Sigmoid colon (tissue), 7 donors: ENCODE results near the gene CNKSR2. TPM values are rescaled to one million over a fixed set of nuclear protein-coding genes. Genes with fewer than 3 reads are reported as not detected.

ENCODE experiments used
- DNase-seq: peaks from one replicate; pipeline ENCODE4 v3.0.0-alpha.2; 2019
- H3K27ac ChIP-seq, 4 donors: fragments of 200-600 bp; sonication (generic); one replicate each; pipeline ENCODE4 v1.5.1; 2016 to 2019; ENCODE audit warnings: mild to moderate bottlenecking in 1 of 4
- H3K27me3 ChIP-seq, 3 donors: fragments of 200-600 bp; sonication (generic); one replicate each; pipeline ENCODE4 v1.5.1; 2019; ENCODE audit warnings: mild to moderate bottlenecking in 1 of 3
- H3K36me3 ChIP-seq, 4 donors: fragments of 200-600 bp; sonication (generic); one replicate each; pipeline ENCODE4 v1.5.1; 2016 to 2019
- H3K4me1 ChIP-seq, 4 donors: fragments of 200-600 bp; sonication (generic); one replicate each; pipeline ENCODE4 v1.5.1; 2017 to 2019
- H3K4me3 ChIP-seq, 4 donors: fragments of 200-600 bp; sonication (generic); one replicate each; pipeline ENCODE4 v1.5.1; 2017 to 2019; ENCODE audit warnings: mild to moderate bottlenecking in 2 of 4, moderate library complexity in 1 of 4
- H3K9me3 ChIP-seq, 4 donors: fragments of 200-600 bp in 3 of 4; sonication (generic) in 3 of 4; one replicate each; pipeline versions ENCODE4 v1.5.1 to v1.6.1; 2013 to 2019
- EP300 ChIP-seq, 4 donors: sonication (generic); formaldehyde crosslinking; IDR thresholded peaks; one replicate each; pipeline ENCODE4 v1.6.1; 2017; ENCODE audit warnings: antibody characterized with exemption in 4 of 4
- POLR2A ChIP-seq, 2 donors: fragments of 450-650 bp; IDR thresholded peaks; one replicate each; pipeline ENCODE4 v1.6.1; 2016; ENCODE audit warnings: antibody characterized with exemption in 2 of 2, mild to moderate bottlenecking in 2 of 2, moderate library complexity in 2 of 2
- POLR2AphosphoS5 ChIP-seq, 4 donors: sonication (generic); formaldehyde crosslinking; IDR thresholded peaks; one replicate each; pipeline ENCODE4 v1.6.1; 2017; ENCODE audit warnings: antibody characterized with exemption in 4 of 4
- WGBS, 2 donors: extraction: QIAGEN DNeasy Blood & Tissue Kit; methylation state at CpG; one replicate each; pipeline ENCODE4 v1.1.7; 2013; 5-methylcytosine and 5-hydroxymethylcytosine counted together
- intact Hi-C: fragments of 100-400 bp; cut with DNase I; formaldehyde crosslinking; loops from one replicate; pipeline ENCODE4 v1.15.1; 2023
- polyA plus RNA-seq, 3 donors: library from polyadenylated mRNA; stranded (reverse); fragments of 200-250 nt; gene quantifications; one replicate each; pipeline ENCODE4 v1.2.3, GENCODE V29; 2013
- total RNA-seq, 4 donors: library from RNA; depleted of rRNA; stranded (reverse); fragments of >200 nt; gene quantifications; one replicate each; pipeline ENCODE4 v1.1.0, GENCODE V29; 2016
- TF ChIP-seq, protein P1 (sequence below), 4 experiments: fragments of 450-650 bp in 3 of 4; fragments of 200-600 bp in 1 of 4; IDR thresholded peaks; one replicate each; pipeline ENCODE4 v1.5.1; 2016 to 2019; ENCODE audit warnings: antibody characterized with exemption in 4 of 4, mild to moderate bottlenecking in 3 of 4, moderate library complexity in 2 of 4
- donor health status: healthy with polysubstance abuse.
- donor health status: Bipolar disorder and iron deficiency.
- donor health status: healthy.

CNKSR2 gene
- total RNA-seq (1 to 10 TPM; 3.3 to 6.1 (median 4.0) TPM), polyA plus RNA-seq (1 to 10 TPM in 1 of 3 donors, under 1 TPM in 1, not detected in 1; 0.60 to 1.3 TPM)

DNA sequence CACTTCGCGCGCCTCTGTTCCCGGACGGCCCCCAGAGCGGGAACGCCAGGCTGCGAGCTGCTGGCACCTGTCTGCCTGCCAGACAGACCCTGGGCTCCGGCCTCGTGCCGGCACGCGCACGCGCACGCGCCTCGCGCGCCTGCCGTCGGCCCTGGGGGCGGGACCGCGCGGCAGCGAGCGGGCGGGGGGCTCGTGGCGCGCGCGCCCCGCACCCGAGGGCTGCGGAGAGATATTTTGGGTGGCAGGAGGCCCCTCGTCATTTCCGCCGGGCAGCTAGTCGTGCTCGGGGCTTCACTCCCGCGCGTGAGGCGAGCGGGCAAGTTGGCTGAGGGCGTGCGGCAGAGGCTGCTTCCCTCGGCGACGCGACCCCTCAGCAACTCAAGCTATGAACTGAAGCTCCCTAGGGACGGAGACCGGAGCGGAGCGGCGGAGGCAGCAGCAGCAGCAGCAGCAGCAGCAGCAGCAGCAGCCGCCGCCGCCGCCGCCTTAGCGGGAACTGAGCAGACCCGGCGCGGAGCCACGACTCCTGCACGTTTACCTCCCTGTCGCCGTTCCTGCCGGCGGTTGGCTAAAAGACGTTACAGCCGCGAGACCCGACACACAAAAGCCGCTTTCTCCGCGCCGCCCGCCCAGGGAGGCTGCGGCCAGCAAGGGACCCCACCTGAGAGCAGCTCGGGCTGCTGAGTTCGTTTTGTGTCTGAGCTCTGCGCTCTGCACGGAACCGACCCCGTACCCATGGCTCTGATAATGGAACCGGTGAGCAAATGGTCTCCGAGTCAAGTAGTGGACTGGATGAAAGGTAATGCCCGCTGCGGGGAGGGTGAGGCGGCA, at the start of gene CNKSR2:
Gene CNKSR2, plus strand, starts transcription at position 256 of the 831 bp plus-strand sequence. Its CDS starts 480 bp downstream, at position 736.
- peak; percentile 75 for DNase-seq
- TF ChIP-seq, protein P1, sequence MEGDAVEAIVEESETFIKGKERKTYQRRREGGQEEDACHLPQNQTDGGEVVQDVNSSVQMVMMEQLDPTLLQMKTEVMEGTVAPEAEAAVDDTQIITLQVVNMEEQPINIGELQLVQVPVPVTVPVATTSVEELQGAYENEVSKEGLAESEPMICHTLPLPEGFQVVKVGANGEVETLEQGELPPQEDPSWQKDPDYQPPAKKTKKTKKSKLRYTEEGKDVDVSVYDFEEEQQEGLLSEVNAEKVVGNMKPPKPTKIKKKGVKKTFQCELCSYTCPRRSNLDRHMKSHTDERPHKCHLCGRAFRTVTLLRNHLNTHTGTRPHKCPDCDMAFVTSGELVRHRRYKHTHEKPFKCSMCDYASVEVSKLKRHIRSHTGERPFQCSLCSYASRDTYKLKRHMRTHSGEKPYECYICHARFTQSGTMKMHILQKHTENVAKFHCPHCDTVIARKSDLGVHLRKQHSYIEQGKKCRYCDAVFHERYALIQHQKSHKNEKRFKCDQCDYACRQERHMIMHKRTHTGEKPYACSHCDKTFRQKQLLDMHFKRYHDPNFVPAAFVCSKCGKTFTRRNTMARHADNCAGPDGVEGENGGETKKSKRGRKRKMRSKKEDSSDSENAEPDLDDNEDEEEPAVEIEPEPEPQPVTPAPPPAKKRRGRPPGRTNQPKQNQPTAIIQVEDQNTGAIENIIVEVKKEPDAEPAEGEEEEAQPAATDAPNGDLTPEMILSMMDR (IDR thresholded peaks at IDR 0.05), result no peak
- no peak for TF ChIP-seq POLR2A (IDR thresholded peaks at IDR 0.05)
- no peak for TF ChIP-seq EP300 (IDR thresholded peaks at IDR 0.05)
- TF ChIP-seq POLR2AphosphoS5 (IDR thresholded peaks at IDR 0.05), result peak in 1 of 4 donors; percentile 12
- Histone ChIP-seq H3K4me3 (peak within 1 kb of the TSS; percentile 38 to 59 (median 54)), H3K4me1 (peaks cover 0 to 6% (median 6%) of the 10 kb centered on the region in 4 donors), H3K36me3 (no peaks in the 10 kb centered on the region), H3K9me3 (no peaks in the 10 kb centered on the region), H3K27ac (peak within 1 kb of the TSS; percentile 12 to 72 (median 50)), H3K27me3 (peaks cover 0 to 4% (median 0%) of the 10 kb centered on the region in 3 donors)
- WGBS, 2 donors, result 0 to 1% methylated on average over 94 of the region's 94 CpGs
- intact Hi-C loops, result loop anchor here (10.0 kb wide), 1 partner anchor 850 kb away; no protein-coding TSS in a partner anchor

DNA sequence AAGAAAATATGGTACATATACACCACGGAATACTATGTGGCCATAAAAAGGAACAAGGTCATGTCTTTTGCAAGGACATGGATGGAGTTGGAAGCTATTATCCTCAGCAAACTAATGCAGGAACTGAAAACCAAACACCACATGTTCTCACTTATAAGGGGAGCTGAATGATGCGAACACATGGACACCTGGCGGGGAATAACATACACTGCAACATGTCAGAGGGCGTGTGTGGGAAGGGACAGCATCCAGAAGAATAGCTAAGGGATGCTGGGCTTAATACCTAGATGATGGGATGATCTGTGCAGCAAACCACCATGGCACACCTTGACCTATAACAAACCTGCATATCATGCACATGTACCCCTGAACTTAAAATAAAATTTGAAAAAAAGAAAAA, 19.5 kb upstream of the CNKSR2 start:
- Histone ChIP-seq H3K9me3 (no peaks in the 10 kb centered on the region), H3K27ac (no peak overlapping the region), H3K27me3 (no peaks in the 10 kb centered on the region), H3K4me3 (no peak overlapping the region), H3K36me3 (no peaks in the 10 kb centered on the region), H3K4me1 (no peaks in the 10 kb centered on the region)
- TF ChIP-seq POLR2AphosphoS5 (IDR thresholded peaks at IDR 0.05), result no peak
- TF ChIP-seq, protein P1 (IDR thresholded peaks at IDR 0.05), result no peak
- intact Hi-C loops, result no loop called here
- no peak for DNase-seq
- 83 to 91% methylated on average over 4 of the region's 4 CpGs for WGBS, 2 donors

DNA sequence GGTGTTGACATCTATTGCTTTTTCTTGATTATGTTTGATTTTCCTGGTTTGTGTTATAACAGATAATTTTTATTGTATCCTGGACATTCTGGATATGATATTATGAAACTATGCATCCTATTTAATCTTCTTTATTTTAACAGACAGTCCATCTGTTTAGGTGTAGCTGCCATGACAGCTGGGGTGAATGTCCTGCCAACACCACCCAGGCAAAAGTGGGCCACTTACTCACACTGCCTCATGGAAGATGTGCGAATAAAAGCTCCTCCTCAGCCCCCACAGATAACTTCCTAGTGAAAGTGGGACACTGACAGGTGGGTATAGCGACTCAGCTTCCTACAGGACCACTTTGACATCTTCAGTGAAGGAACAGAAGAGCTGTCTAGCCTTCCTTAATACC, 18.4 kb upstream of the CNKSR2 start:
- Histone ChIP-seq H3K4me1 (no peaks in the 10 kb centered on the region), H3K27ac (no peak overlapping the region), H3K27me3 (no peaks in the 10 kb centered on the region), H3K4me3 (no peak overlapping the region), H3K36me3 (no peaks in the 10 kb centered on the region), H3K9me3 (no peaks in the 10 kb centered on the region)
- TF ChIP-seq POLR2AphosphoS5 (IDR thresholded peaks at IDR 0.05) (no peak), EP300 (IDR thresholded peaks at IDR 0.05) (no peak), POLR2A (IDR thresholded peaks at IDR 0.05) (no peak)
- TF ChIP-seq, protein P1 (IDR thresholded peaks at IDR 0.05), result no peak
- DNase-seq, result no peak
- WGBS, 2 donors, result 61 to 77% methylated on average over 2 of the region's 2 CpGs
- intact Hi-C loops, result no loop called here

DNA sequence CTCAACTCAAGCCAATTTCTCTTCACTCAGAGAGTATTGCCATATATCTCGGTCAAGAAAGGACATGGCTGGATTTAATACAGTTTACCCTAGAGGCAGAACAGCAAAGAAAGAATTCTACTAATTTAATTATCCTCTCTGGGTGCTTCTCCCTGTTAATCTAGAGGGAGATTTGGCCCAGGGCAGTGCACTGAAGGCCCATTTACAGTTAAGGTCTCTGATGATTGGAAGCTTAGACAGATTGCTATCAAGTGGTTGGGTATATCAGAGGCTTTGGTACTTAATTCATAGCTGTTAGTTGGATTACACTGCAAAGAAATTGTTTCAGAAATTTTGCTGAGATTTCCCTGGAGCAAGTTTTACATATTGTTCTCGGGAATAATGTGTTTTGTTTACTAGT, 4.6 kb upstream of the CNKSR2 start:
- Histone ChIP-seq H3K27ac (no peak overlapping the region), H3K4me3 (no peak overlapping the region), H3K27me3 (no peaks in the 10 kb centered on the region), H3K9me3 (no peaks in the 10 kb centered on the region), H3K4me1 (no peaks in the 10 kb centered on the region), H3K36me3 (no peaks in the 10 kb centered on the region)
- 89 to 94% methylated on average over 2 of the region's 2 CpGs for WGBS, 2 donors
- no peak for DNase-seq
- TF ChIP-seq POLR2AphosphoS5 (IDR thresholded peaks at IDR 0.05) (no peak), POLR2A (IDR thresholded peaks at IDR 0.05) (no peak), EP300 (IDR thresholded peaks at IDR 0.05) (no peak)
- TF ChIP-seq, protein P1 (IDR thresholded peaks at IDR 0.05), result no peak
- intact Hi-C loops, result loop anchor here (10.0 kb wide), 1 partner anchor 845 kb away; no protein-coding TSS in a partner anchor
